Middle frontal gyrus (tissue), 1 donor: Measurements from ENCODE around the gene ARID1B.
"Not testable (repeated sequence)": the region's sequence is repeated elsewhere in the genome, so short reads cannot be mapped to it uniquely, and the experiment has no call there.

ENCODE experiments used
- DNase-seq: peaks from one replicate; pipeline ENCODE4 v3.0.0-alpha.2; 2015; ENCODE audit warnings: low spot score; ENCODE audit errors: extremely low spot score

The ARID1B gene

DNA sequence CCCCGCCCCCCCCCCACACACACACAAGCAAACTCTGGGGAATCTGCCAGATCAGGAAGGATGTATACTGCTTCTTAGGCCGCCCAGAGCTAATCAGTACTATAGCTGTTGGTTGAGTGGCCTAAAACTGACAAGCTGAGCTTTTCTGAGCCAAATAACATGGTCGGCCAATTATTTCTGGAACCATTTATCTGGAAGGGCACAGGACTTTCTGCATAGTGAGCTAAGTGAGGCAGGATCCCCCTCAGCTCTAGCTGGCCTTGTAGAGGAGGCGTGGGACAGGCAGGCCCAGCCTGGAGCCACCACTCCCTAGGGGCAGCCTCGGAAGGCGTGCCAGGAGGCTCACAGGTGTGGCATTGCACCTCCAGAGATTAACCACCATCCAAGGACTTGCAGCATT lies 346.1 kb downstream of the ARID1B start:
- DNase-seq, result no peak

DNA sequence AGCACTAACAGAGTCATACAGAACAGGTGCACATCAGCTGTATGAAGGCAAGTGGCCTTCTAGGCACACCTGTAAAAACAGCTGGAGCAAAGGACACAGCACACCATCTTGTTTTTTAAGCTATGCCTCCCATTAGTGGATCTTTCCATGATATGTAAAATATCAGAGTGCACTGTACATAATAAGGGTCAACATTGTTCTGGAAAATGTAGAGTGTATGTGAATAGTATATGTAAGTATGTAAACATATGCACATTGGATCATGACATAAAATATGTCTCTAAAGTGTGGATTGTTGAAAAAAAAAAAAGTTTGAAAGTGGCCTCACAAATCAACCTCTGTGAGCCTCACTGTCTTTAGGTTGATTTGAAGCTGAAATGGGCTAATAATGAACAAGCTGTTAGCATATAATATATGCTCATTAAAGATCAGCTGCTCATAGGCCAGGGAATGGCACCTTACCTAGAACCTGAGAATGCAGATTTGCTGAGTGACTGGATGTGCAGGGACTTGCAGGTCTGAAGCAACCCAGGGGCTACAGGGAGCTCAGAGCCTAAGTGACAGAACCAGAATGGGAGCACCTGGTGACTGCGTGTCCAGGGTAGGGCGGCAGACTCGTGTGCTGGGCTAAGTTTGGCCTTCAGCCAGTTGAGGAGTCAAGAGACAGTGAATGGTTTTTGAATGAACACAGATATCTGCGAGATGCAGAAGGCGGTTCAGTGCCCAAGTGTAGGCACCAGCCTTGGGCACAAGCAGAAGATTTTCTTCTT lies 347.5 kb downstream of the ARID1B start:
- DNase-seq, result no peak

DNA sequence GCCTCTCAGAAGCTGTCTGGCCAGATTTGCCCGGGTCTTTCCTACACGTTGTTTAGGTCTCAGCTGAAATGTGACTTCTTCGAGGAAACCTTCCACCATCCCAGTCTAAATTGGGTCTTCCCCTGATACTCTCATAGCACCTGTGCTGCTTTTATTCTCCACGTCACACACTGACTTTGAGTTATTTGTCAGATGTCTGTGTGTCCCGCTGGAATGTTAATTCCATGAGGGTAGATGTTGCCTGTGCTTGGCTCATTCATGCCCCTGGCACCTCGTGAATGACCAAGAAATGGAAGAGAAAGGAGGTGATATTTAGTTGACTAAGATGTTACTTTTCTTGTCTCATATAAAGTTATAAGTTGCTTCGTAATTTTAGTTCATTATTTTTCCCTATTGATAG lies 348.4 kb downstream of the ARID1B start:
- DNase-seq, result no peak

DNA sequence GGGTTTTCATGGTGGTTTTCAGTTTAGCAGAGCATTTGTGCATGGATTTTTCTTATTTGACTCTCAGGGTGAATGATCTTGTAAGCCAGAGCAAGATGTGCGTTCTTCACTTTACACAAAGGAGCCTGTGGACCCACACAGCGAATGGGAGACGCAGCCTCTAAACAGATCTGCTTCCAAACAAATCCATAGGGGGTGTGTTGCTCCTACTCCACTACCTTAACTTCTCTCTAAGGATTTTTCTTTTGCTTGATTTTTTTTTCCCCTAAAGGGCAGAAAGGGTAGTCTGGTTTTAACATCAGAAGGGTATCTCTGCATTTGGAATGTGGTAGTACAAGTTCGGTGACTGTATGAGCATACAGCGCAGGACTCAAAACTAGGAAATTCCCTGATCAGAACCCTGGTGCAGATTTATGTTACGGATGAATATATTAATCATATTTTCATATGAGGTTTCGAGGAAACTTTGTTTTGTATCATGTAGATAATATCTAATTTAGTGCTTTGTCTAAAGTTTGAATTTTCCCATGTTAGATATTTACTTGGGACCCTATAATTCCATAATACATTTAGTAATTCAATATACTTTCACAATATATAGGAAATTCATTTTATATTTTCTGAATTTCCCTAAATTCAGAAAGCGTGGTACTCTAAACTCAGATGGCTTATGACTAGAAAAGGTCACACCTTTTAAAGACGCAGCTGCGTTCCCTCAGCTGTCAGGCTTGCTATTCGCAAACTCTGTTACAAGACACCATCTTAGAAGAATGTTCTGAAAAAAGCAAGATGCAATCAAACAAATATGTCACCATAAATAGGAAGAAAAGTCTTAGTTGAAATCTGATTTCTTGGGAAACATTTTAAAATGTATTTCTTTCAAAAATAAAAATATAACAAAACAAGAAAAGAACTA lies 349.3 kb downstream of the ARID1B start:
- no peak for DNase-seq

DNA sequence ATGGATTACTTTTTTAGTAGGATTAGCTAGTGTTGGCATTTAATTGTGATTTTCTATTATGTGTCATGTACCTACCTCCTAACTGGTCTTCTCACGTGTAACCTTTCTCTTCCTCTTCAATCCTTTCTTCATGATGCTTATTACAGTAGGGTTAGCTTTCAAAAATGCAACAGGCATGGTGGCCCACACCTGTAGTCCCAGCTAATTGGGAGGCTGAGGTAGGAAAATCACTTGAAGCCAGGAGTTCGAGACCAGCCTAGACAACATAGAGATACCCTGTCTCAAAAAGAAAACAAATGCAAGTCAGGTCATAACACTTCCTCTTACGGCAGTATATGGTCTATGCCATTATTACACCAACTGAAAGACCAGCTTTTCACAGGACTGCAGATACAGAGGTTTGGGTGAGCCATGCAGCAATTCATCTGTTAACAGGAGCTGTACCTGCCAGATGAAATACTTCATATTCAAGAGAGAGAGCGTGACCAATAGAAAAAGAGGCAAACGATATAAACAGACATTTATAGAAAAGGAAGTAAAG lies 351.1 kb downstream of the ARID1B start:
- no peak for DNase-seq

DNA sequence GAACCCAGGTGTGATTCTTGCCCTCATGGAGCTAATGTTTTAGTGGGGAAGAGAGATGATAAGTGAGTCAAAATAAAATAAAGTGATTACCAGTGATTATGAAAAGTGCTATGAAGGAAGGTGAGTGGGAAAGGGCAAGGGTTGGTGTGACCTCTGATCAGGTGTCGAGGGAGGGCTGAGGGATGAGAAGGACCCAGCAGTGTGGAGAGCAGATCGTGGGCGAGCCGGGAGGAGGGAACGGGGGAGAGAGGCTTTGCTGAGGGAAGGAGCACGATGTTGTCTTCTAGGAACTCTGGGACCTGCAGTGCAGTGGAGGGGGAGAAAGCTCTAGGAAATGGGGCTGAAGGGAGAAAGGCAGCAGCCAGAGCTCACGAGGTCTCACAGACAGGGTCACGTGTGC lies 354.1 kb downstream of the ARID1B start:
- DNase-seq, result no peak

DNA sequence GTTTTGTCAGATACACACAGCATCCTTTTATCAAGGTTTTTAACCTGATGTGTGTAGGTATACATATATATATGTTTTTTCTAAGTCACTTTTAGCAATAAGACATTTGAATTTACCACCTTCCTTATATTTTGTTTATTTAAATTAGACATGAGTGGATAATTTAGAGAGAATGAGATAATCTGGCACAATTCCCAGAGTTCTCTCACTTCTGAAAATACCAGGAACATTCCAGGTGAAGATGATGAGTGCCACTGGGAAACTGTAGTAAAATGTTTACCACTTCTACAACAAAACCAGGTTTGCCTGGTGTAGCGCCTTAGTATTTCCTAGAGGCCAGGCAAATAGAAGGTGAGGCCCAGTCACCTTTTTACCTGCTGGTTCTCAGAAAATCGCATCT lies 356.7 kb downstream of the ARID1B start:
- no peak for DNase-seq

DNA sequence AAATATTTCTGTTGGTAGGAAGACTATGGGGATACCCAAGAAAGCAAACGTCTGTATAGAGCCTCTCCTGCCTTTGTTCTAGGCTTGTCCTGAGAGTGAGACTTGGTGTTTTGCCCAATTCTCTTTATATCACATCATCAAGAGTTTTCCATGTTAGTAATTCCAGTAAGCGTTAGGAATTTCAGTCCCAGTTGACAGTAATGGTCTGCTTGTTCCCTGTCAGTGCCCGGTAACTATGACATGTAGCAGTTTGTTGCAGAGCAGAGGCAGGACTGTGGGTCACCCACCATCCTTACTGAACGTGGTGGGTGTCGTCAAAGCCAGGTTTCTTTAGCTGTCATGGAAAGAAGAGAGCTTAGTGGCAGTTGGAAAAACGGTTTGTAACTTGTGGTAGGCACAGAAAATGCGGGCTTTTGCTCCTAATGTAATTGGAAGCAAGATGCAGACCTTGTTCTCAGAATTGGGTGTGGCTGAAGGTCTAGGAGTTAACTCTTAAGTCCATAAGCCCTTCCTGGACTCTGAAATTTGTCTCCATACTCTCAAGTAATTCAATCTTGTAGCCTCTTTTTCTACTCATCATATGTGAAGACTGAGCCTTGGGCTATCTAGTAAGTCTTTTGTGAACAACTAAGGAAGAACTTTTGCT lies 357.3 kb downstream of the ARID1B start:
- DNase-seq, result no peak

DNA sequence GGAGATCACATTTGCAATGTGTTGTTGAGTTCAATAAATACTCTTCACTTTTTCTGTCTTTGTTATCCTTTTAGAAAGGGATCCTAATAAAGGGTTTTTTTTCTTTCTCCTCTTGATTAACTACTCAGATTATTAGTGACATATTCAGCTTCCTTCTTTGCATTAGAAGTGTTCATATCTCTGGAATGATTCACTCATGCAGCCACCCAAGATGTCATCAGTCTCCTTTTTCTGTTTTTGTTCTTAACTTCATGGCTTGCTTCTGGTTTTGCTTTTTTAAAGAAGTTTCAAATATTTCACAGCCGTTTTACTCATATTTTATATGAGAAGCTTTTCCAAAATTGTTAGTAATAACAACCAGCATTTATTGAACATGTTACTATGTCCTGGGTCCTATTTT lies 358.5 kb downstream of the ARID1B start:
- no peak for DNase-seq

DNA sequence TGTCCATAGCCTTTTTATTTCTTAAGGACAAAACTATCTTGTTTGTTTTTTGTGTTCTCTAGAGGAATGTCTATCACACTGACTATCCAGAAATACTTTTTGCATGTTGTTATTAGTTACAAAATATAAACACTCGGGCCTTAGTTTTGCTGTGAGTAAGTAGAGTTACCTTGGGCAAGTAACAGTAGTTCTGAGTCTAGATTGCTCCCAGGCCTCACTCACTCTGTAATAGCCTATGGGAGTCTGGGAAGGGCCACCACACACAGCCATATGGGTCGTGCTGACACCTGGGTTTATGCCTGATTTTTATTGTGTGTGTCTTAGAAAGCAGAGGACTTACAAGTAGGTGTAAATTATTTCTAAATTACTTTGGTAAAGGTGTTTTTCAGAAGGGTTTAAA lies 360.3 kb downstream of the ARID1B start:
- no peak for DNase-seq

DNA sequence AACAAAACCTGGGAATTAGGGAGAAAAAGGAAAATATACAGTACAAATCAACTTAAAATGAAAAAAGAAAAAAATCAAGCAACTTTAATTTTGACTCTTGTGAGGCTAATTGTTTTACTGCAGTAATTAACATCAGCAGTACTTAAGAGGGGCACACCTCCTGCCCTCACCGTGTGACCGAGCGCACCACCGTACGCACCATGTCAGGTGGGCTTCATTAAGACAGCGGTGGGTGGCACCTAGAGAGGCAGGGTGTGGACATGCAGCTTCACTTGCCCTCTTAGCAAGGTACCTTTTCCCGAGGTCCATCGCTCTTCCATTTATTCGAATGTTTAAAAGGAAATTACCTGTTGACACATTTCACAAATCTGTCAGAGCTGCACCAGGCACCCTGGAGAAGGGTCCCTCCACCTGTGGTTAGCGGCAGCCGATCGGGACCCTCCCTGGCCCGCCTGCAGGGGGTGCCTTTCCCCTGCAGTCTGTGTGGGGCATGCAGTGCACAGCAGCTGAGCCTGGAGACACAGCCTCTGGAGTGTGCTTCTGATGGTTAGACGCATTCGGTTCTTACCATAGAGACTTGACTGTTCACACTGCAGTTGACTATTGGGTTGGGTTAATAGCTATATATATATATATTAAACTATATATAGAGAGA lies 362.0 kb downstream of the ARID1B start:
- DNase-seq, result no peak

DNA sequence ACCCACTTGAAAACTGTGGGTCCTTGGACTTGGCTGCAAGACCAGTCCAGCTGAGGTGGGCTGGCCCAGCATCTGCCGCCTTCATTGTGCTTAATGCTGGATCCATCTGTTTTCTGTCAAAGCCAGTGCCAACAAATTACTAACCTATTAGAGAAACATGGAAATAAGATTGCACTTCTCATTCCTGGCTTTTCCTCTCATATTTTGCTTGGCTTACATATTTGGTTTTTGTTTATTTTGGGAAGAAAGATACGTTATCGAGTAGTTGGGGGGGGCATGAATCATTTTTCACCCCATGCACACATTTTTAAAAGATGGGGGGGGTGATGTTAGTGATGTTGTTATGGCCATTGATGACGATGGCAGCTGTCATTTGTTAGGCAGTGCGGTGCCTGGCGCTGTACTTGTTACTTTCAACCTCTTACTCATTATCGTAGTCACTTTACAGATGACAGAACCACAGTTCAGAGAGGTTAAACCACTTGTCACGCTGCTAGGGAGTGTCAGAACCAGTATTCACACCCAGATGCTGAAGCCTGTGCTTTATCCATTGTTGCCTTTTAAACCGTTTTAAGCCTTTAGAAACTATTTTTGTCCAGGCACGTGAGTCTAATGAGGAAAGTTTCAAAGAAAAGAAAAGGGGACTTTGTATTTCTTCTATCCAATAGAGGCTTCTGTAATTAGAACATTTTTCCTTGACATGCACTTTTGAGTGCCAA lies 366.2 kb downstream of the ARID1B start:
- DNase-seq, result no peak

DNA sequence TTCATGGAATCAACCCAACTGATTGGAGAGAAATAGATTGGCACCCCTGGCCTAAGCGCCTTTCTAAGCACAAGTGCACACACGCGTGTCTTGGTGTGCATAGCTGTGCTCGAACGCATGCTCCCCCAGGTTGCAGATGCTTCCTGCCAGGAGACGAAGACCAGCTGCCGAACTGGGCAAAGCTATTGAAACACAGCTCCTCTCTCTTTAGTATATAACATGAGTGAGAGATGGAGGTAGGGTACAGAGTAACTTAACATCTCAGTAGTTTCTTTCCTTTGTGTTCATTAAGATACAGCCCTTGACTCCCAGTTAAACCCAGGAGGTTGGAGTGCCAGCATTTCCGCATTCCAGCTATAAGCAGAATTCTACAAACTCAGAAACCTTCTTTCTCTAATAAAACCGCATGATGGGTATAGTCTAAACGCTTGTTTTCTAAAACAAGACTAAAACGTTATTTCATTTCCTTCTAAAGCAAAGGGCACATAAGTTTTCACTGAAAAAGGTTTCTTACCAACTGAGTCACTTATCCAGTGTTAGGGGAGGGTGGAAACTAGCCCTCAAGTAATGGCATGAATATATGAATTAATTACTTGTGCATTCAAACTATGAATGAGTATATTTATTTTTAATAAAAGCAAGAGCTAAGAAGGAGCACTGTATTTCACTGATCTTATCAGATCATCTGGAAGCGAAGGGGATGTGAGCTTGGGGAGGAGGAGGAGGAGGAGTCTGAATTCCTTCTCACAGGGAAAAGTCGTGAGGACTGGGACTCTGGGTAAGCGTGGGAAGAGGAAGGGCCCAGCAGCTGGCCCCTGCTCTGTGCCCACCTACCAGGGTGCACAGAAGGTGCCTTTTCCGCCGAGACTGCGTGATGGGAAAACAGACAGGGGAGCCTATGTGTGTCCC lies 367.0 kb downstream of the ARID1B start:
- DNase-seq, result no peak

DNA sequence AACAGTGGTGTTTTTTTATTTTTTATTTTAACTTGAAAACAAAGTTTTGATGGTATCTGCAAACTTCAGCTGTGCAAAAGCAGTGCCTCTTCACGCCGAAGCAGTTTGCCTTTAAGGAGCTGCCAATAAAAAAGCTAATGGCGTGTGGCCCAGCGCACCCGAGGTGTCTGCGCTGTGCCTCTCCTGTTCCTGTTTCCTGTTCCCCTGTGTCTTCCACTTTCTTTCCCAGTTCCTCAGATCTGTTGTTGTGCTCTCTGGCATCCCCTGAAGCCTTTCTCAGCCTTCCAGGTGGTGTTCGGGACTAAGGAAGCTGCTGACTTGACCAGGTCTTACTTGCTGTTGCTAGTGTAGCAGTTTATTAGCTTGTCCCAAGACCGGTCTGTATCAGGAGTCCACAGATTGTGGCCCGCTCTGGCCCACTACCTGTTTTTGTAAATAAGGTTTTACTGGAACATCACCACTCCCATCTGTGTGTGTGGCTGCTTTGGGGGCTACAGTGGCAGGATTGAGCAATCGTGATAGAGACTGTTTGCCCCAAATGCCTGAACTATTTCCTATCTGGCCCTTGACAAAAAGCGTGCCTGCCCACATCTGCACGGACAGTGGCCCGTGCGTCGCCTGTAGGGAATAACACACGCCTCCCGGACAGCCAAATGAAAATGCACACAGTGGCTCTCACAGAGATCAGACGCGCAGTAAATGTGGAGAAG lies 367.8 kb downstream of the ARID1B start:
- no peak for DNase-seq

DNA sequence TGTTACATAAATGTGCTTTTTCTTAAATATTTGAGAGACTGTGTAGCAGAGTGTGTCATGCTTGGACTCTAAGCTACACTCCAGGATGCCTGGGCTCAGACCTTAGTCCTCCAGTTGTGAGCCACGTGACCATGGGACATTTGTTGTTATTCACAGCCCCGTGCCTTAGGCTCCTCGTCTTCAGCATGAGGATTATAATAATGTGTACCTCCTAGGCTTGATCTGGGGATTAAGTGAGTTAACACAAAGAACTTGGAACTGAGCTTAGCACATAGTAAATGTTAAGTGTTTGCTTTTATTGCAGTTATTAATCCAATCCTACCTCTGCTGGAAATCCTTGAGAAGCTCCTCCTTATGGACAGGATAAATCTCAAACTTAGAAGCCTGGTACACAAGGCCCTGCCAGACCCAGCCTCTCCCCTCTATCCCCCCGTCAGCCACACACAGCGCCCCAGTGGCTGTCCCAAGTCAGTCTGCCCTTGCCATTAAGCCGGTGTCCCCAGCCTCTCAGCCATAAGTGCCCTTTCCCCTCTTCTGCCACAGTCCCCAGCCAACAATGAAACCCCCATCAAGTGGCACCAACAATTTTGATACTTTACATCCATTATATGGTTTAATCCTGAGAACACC lies 368.6 kb downstream of the ARID1B start:
- no peak for DNase-seq

DNA sequence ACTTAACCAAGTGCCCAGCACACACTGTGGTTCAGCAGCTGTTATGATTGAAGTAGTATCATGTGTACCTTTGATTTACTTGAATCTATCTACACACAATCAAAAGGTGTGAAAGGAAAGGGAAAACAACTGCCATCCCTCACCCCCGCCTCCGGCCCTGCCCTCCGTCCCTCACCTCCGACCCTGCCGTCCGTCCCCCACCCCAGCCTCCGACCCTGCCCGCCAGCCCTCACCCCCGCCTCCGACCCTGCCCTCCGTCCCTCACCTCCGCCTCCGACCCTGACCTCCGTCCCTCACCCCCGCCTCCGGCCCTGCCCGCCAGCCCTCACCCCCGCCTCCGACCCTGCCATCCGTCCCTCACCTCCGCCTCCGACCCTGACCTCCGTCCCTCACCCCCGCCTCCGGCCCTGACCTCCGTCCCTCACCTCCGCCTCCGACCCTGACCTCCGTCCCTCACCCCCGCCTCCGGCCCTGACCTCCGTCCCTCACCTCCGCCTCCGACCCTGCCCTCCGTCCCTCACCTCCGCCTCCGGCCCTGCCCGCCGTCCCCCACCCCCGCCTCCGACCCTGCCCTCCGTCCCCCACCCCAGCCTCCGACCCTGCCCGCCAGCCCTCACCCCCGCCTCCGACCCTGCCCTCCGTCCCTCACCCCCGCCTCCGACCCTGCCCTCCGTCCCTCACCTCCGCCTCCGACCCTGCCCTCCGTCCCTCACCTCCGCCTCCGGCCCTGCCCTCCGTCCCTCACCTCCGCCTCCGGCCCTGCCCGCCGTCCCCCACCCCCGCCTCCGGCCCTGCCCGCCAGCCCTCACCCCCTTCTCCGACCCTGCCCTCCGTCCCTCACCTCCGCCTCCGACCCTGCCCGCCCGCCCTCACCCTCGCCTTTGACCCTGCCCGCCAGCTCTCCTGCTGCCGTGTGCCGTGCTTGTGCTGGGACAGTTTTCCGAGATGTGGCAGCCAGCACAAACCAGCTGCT lies 370.2 kb downstream of the ARID1B start:
- DNase-seq, result not testable (repeated sequence)
